Left colon (tissue), 2 donors: Measurements from ENCODE around the gene STX8. TPM values are rescaled to one million over a fixed set of nuclear protein-coding genes. Genes with fewer than 3 reads are reported as not detected.

Experiments
- ATAC-seq: fragments of 200-7000 bp; cut with Tn5 transposase; one replicate; pipeline ENCODE4 v1.9.1; 2020; ENCODE audit warnings: mild to moderate bottlenecking, moderate library complexity
- DNase-seq, 2 donors: peaks; one replicate each; pipeline ENCODE4 v3.0.0-alpha.2; 2020
- intact Hi-C, 2 donors: fragments of 100-400 bp; cut with DNase I in 1 of 2; cut with micrococcal nuclease in 1 of 2; formaldehyde crosslinking; loops; one replicate each; pipeline versions ENCODE4 v1.11.2 to v1.14.0; 2022; cut with DNase I, micrococcal nuclease
- total RNA-seq, 2 donors: library from RNA; stranded (reverse); fragmentation: NEBNext Ultra II Directional; extraction: Animal tissue kit (Norgen Biotek cat#: 25700); gene quantifications; one replicate each; pipeline ENCODE4 v1.2.1, GENCODE V29; 2021
- donor health status: DM: no; HTN: no; CAD: no.
- donor health status: DM: yes; HTN: yes; CAD: no.

STX8 gene
- total RNA-seq, 2 donors from 2014 or later, result 43.1 to 45.3 TPM

GRCh38 chr17:9241371-9241712 is 334.3 kb downstream of the STX8 start:
- intact Hi-C loops, result no loop called here
- no peak for ATAC-seq

GRCh38 chr17:9240659-9241370 is 334.8 kb downstream of the STX8 start:
- peak; percentile 74 to 77 for DNase-seq
- intact Hi-C loops, result no loop called here
- peak; percentile 50 for ATAC-seq

More at GRCh38 chr17:9241371-9241712, 334.3 kb downstream of the STX8 start:
- peak; percentile 44 to 58 for DNase-seq

- intact Hi-C loops, result no loop called here
Measured at GRCh38 chr17:9239793-9240658, 335.6 kb downstream of the STX8 start.

GRCh38 chr17:9239246-9239792 is 336.3 kb downstream of the STX8 start:
- intact Hi-C loops, result no loop called here
- ATAC-seq, result peak; percentile 16
- DNase-seq, result peak; percentile 51 to 59

More at GRCh38 chr17:9239793-9240658, 335.6 kb downstream of the STX8 start:
- DNase-seq (peak; percentile 82 to 84), ATAC-seq (peak; percentile 88)

GRCh38 chr17:9238340-9239245 is 337.0 kb downstream of the STX8 start:
- ATAC-seq, result no peak
- intact Hi-C loops, result no loop called here
- DNase-seq, result no peak

GRCh38 chr17:9237661-9238301 is 337.8 kb downstream of the STX8 start:
- ATAC-seq, result no peak
- no peak for DNase-seq
- intact Hi-C loops, result no loop called here

- DNase-seq, result no peak
- intact Hi-C loops, result no loop called here
- ATAC-seq, result no peak
Measured at GRCh38 chr17:9237053-9237410, 338.6 kb downstream of the STX8 start.

GRCh38 chr17:9236286-9237052 is 339.2 kb downstream of the STX8 start:
- DNase-seq, result no peak
- intact Hi-C loops, result no loop called here
- ATAC-seq, result no peak

GRCh38 chr17:9235346-9235745 is 340.3 kb downstream of the STX8 start:
- intact Hi-C loops, result no loop called here
- no peak for ATAC-seq

GRCh38 chr17:9234389-9234945 is 341.2 kb downstream of the STX8 start:
- intact Hi-C loops, result no loop called here
- ATAC-seq (no peak), DNase-seq (no peak)

More at GRCh38 chr17:9235346-9235745, 340.3 kb downstream of the STX8 start:
- no peak for DNase-seq

GRCh38 chr17:9233761-9234160 is 341.9 kb downstream of the STX8 start:
- DNase-seq (no peak), ATAC-seq (no peak)
- intact Hi-C loops, result no loop called here

GRCh38 chr17:9233271-9233599 is 342.4 kb downstream of the STX8 start:
- no peak for DNase-seq
- intact Hi-C loops, result no loop called here
- no peak for ATAC-seq

GRCh38 chr17:9232591-9233270 is 342.9 kb downstream of the STX8 start:
- intact Hi-C loops, result no loop called here
- ATAC-seq, result no peak
- DNase-seq, result peak in 1 of 2 donors; percentile 44

- ATAC-seq, result no peak
- no peak for DNase-seq
- intact Hi-C loops, result no loop called here
Measured at GRCh38 chr17:9232155-9232475, 343.5 kb downstream of the STX8 start.

GRCh38 chr17:9231449-9232154 is 344.0 kb downstream of the STX8 start:
- no peak for DNase-seq
- intact Hi-C loops, result no loop called here
- no peak for ATAC-seq

GRCh38 chr17:9230861-9231260 is 344.8 kb downstream of the STX8 start:
- DNase-seq, result no peak
- no peak for ATAC-seq
- intact Hi-C loops, result no loop called here

GRCh38 chr17:9230346-9230745 is 345.3 kb downstream of the STX8 start:
- intact Hi-C loops, result no loop called here
- ATAC-seq, result no peak
- DNase-seq, result no peak
